Endothelial cell (in vitro differentiated cells): ENCODE measurements around the gene ALPG. TPM values are rescaled to one million over a fixed set of nuclear protein-coding genes. Genes with fewer than 3 reads are reported as not detected.

ENCODE experiments used
- DNase-seq: peaks from one replicate; pipeline ENCODE4 v3.0.0; 2021; ENCODE audit warnings: low spot score
- H3K27ac Mint-ChIP-seq: one replicate; pipeline ENCODE4 v1.8.0; 2021; ENCODE audit warnings: mixed read lengths, inconsistent platforms; ENCODE audit not compliant: unreplicated experiment
- H3K27me3 Mint-ChIP-seq: one replicate; pipeline ENCODE4 v1.8.0; 2021; ENCODE audit warnings: mild to moderate bottlenecking, moderate library complexity, mixed read lengths, inconsistent platforms; ENCODE audit not compliant: unreplicated experiment
- H3K36me3 Mint-ChIP-seq: one replicate; pipeline ENCODE4 v1.8.0; 2021; ENCODE audit warnings: mild to moderate bottlenecking, low read depth, mixed read lengths, inconsistent platforms; ENCODE audit not compliant: unreplicated experiment
- H3K4me1 Mint-ChIP-seq: one replicate; pipeline ENCODE4 v1.8.0; 2021; ENCODE audit warnings: mild to moderate bottlenecking, mixed read lengths, inconsistent platforms; ENCODE audit not compliant: unreplicated experiment
- H3K4me3 Mint-ChIP-seq: one replicate; pipeline ENCODE4 v1.8.0; 2021; ENCODE audit warnings: mild to moderate bottlenecking, mixed read lengths, inconsistent platforms; ENCODE audit not compliant: unreplicated experiment
- H3K9me3 Mint-ChIP-seq: one replicate; pipeline ENCODE4 v1.8.0; 2021; ENCODE audit warnings: mixed read lengths, inconsistent platforms; ENCODE audit not compliant: unreplicated experiment
- CTCF ChIP-seq: fragments of 200-600 bp; sonication (generic); IDR thresholded peaks from one replicate; pipeline ENCODE4 v1.5.0; 2021; ENCODE audit warnings: antibody characterized with exemption; ENCODE audit not compliant: unreplicated experiment
- total RNA-seq: library from RNA; stranded (reverse); fragmentation: NEBNext Ultra II Directional; extraction: Animal tissue kit (Norgen Biotek cat#: 25700); gene quantifications from one replicate; pipeline ENCODE4 v1.2.1, GENCODE V29; 2021; ENCODE audit not compliant: unreplicated experiment

Gene ALPG
- total RNA-seq, 1 donor from 2014 or later = not detected

GRCh38 chr2:232386740-232387450 lies 19.7 kb upstream of the ALPG start:
- Mint-ChIP-seq H3K4me1 (peaks cover 22% of the 10 kb centered on the region), H3K36me3 (peaks cover 14% of the 10 kb centered on the region), H3K4me3 (no peak overlapping the region), H3K27me3 (peaks cover 27% of the 10 kb centered on the region), H3K27ac (no peak overlapping the region), H3K9me3 (no peaks in the 10 kb centered on the region)
- no peak for TF ChIP-seq CTCF
- peak; percentile 37 for DNase-seq

- Mint-ChIP-seq H3K27me3 (peaks cover 27% of the 10 kb centered on the region), H3K27ac (no peak overlapping the region), H3K36me3 (peaks cover 14% of the 10 kb centered on the region), H3K4me1 (peaks cover 18% of the 10 kb centered on the region), H3K4me3 (no peak overlapping the region), H3K9me3 (no peaks in the 10 kb centered on the region)
- no peak for DNase-seq
- no peak for TF ChIP-seq CTCF
These were observed 19.0 kb upstream of the ALPG start for GRCh38 chr2:232387451-232388171.

- Mint-ChIP-seq H3K4me1 (peaks cover 13% of the 10 kb centered on the region), H3K4me3 (no peak overlapping the region), H3K9me3 (no peaks in the 10 kb centered on the region), H3K36me3 (peaks cover 14% of the 10 kb centered on the region), H3K27me3 (peaks cover 24% of the 10 kb centered on the region), H3K27ac (no peak overlapping the region)
- no peak for TF ChIP-seq CTCF
- DNase-seq = no peak
These were observed 18.2 kb upstream of the ALPG start for GRCh38 chr2:232388324-232388891.

- peak overlapping the region; percentile 75 for H3K4me3 Mint-ChIP-seq
- H3K9me3 Mint-ChIP-seq = no peaks in the 10 kb centered on the region
- peaks cover 13% of the 10 kb centered on the region for H3K4me1 Mint-ChIP-seq
- peaks cover 24% of the 10 kb centered on the region for H3K27me3 Mint-ChIP-seq
- no peak for DNase-seq
- no peak for TF ChIP-seq CTCF
- H3K36me3 Mint-ChIP-seq = peaks cover 14% of the 10 kb centered on the region
- H3K27ac Mint-ChIP-seq = no peak overlapping the region
These were observed 17.3 kb upstream of the ALPG start for GRCh38 chr2:232389327-232389726.

- Mint-ChIP-seq H3K4me1 (peaks cover 10% of the 10 kb centered on the region), H3K4me3 (no peak overlapping the region), H3K27ac (no peak overlapping the region), H3K27me3 (peaks cover 19% of the 10 kb centered on the region), H3K36me3 (peaks cover 12% of the 10 kb centered on the region), H3K9me3 (no peaks in the 10 kb centered on the region)
- no peak for DNase-seq
- no peak for TF ChIP-seq CTCF
These were observed 16.0 kb upstream of the ALPG start for GRCh38 chr2:232390661-232391060.
